Measurements from ENCODE around the gene ATG5.

Gene ATG5

DNA sequence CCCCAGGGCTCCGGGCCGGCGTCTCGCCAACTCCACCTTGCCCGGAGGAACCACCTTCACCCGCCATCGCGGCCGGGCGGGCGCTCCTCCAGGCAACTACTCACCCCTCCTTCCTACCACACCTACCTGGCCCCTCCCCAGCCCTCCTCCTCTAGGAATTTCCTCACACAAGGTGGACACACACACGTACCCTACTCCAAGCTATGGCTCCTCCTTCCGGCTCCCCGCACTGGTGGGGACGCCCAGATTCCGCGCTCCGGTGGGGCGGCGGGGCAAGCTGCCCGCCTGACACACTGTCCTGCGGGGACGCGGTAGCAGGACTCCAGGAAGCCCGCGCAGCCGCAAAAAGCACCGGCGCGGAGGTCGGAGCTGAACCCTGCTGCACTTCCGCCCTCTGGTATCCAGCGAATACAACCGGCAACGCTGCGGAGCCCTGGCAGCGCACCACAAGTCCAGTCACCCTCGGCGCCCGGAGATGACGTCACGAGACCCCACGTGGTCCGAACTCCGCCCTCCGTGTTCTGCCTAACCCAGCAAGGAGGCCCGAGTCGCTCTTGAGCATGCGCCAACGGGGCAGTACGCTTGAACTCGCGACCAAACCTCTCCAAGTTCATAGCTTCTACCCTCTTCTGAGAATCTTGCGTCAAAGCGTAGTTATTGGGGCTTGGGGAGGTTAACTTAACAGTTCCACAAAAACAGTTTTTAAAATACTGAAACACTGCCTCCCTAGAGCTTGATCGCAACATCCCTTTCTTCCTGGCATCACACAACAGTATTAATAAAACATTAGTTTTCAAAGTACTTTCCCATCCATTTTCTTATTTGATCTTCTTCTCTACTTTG lies at the start of gene ATG5:
Gene ATG5 (minus strand): TSS at position 425 of the 843 bp plus-strand sequence. CDS start 9,552 bp downstream, outside the sequence.
- peak; percentile 97 to 99 for DNase-seq

DNA sequence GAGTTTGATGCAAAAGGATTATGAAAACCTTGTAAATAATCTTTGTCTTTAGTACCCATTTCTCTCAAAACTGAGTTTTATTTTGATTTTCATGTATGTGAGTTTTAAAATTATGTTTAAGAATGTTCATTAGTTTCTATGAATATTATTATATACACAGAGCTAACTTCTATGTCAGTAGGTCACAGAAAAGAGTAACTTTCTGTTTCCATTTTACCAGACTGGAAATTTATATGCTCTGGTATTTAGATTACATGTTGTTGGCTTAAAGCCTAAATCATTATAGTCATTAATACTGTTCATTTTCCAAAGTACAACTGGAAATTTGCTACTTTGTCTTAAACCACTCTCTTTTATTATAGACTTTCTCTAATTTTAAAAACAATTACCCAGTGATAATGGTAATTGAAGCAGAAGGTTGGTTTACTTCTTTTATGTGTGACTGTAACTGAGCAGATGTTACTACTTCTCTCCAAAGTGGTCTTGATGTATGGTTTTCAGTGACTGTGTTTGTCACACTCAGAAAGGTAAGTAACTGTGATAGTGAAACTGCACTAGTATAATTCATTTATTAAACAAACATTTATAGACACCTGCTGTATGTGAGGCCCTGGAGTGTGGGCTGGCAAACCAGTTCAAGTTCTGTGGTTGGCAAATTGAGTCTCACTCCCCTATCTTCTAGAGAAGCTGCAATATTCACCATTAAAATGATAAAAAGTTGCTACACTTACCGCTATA lies 48.1 kb upstream of the ATG5 start:
- DNase-seq: no peak

- DNase-seq: no peak
Measured at GRCh38 chr6:106372838-106373501, 47.4 kb upstream of the ATG5 start.

DNA sequence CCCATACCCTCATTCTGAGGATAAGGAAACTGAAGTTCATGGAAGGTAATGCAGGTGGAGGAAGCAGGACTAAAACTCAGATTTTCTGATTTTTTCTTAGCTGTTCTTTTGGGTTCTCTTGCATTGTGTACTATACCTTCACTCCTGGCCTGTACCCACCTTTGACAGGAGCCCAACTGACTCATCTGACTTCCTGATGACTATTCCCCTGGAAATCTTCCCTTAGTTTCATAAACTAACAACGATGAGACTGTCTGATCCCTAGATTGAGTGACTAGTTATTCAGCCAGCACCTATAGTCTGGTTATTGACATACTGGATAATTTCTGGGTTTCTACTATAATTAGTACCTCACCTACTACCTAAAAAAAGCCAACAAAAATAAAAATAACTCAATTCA lies 45.1 kb upstream of the ATG5 start:
- no peak for DNase-seq

- DNase-seq: no peak
Measured at GRCh38 chr6:106369739-106370138, 44.2 kb upstream of the ATG5 start.

GRCh38 chr6:106363401-106364138 lies 38.0 kb upstream of the ATG5 start:
- no peak for DNase-seq

GRCh38 chr6:106360989-106361430 lies 35.5 kb upstream of the ATG5 start:
- DNase-seq: peak; percentile 22 to 70

DNA sequence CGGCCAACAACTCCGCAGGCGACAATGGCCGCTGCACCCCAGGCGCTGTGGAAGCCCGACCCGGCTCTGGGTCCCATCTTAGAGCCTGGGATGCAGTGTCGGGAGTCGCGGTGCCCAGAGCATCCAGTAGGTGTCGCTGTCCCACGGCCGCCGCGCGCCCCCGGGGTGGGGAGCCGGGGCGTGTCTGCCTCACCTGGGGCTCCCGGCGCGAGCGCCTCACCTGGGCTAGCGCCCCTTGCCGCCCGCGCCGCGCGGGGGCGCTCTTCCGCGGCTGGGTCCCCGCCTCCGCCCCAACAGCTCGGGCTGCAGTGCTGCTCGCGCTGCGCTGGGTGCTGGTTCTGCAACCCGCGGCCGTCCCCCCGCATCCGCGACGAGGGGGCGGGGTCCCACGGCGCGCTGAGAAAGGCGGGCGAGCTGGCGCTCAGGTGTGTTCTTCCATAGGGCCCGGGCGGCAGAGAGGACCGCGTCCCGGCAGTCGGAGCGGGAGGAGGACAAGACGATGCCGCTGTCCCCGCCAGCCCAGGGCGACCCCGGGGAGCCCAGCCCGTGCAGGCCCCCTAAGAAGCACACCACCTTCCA lies 34.9 kb upstream of the ATG5 start, which contains the start of gene CRYBG1:
Gene CRYBG1 (plus strand): TSS at position 308 of the 579 bp plus-strand sequence. CDS start 192 bp downstream, at position 500.
- DNase-seq: peak; percentile 64 to 89

GRCh38 chr6:106359959-106360409 lies 34.4 kb upstream of the ATG5 start:
- DNase-seq: no peak

DNA sequence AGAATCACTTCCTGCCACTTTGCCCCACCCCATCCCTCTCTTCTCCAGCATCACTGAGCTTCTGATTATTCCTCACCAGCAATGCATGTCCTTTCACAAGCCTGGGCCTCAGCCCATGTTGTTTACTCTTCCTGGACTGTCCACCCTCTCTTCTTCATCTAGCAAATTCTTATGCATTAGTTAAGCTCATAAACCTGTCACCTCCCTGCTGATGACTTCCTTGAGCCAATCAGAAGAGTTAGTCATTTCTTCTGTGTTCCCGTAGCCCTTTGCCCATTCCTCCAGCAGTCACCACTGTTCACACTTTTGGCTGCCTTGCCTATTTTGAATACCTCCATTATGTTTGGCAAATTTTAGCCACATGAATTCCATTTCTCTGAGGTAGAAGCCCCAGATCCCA lies 30.8 kb upstream of the ATG5 start:
- no peak for DNase-seq

GRCh38 chr6:106347219-106347618 lies 21.7 kb upstream of the ATG5 start:
- DNase-seq: peak; percentile 2 to 12

- DNase-seq: peak; percentile 23 to 86
Measured at GRCh38 chr6:106339334-106340029, 13.9 kb upstream of the ATG5 start.

DNA sequence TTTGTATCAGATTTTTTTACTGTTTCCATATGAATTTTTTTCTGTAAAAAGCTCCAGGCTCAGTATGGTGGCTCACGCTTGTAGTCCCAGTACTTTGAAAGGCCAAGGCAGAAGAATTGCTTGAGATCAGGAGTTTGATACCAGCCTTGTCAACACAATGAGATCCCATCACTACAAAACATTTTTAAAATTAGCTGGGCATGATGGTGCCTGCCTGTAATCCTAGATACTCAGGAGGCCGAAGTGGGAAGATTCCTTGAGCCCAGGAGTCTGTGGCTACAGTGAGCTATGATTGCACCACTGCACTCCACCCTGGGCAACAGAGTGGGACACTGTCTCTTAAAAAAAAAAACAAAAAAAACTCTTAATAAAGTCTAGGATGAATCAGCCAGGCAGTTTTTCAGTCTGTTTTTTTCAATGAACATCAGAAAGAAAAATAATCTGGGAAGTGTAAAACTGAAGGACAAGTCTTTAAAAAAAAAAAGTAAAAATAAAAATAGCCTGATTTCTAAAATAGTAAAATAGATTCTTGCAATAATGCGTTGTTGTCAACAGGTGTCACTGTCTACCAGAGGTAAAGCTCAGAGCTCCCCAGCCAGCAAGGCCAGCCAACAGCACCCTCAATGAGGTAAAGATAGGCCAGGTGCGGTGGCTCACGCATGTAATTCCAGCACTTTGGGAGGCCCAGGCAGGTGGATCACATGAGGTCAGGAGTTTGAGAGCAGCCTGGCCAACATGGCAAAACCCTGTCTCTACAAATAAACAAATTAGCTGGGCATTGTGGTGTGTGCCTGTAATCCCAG lies 9.3 kb upstream of the ATG5 start:
- DNase-seq: peak; percentile 49 to 73

DNA sequence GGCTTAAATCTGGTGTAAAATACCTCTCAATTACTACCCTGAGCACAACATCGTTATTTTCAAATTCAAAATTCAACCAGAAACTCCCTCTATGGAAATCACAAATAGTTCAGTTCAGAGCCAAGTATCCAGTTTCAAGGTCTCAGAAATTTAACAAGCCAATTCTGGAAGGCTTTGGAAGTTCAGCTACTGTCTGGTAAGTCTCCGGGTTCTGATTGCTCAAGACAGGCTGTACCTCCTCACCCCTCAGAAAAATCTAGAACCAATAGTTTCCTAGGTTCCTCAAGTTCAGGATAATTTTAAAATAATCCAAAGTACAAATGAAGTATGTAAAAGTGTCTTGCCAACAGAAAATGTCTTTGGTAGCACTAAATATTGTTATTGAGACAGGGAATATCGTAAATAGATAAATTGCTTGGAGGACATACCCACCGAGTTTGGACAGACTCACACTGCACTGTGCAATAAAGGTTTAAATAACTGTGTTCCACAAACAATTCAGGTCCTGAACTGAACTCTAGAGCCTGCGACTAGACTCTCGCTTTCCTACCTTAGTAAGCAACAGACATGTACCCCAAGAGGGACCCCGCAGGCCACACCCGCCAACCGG lies 729 bp downstream of the ATG5 start:
- no peak for DNase-seq

- no peak for DNase-seq
Measured at GRCh38 chr6:106321940-106322339, 3.6 kb downstream of the ATG5 start.

- DNase-seq: no peak
Measured at GRCh38 chr6:106318851-106319250, 6.7 kb downstream of the ATG5 start.

DNA sequence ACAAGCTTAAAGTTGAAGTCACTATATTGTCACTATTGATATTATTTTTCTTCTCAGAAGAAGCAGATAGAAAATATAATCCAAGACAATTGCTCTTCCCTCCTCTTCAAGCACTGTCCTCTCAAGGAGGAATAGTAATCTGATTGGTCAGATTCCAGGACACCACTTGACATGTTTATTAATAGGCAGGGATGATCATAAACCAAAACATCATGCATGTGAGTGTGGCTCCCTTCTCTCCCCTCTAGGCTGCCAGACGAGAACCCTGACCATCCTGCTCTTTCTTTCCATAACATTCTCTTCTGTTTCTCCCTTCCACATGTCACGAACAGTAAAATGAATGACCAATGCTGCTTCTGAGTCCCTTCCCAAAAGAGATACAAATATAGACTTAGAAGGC lies 7.5 kb downstream of the ATG5 start:
- no peak for DNase-seq

DNA sequence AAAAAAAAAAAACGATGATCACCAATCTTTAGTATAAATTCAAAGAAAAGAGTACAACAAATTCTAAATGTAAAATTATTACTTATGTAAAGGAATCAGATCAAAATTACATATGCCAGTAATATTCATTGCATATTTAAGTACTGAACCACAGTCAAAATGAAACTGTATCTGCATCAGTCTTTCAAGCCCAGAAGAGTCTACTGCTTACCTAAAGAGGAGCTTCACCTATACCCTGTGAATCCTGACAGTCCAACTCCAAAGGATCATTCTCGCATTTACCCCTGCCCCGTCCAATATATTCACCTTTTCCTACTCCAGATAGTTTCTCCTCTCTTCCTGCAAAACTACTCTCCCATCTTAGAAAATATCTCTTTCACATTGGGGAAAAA lies 9.2 kb downstream of the ATG5 start:
- no peak for DNase-seq

GRCh38 chr6:106315765-106316374 lies 9.7 kb downstream of the ATG5 start:
- DNase-seq: no peak
